HG03025 (cell line): ENCODE measurements around the gene CDKN2AIP.
"Not testable (repeated sequence)": the region's sequence is repeated elsewhere in the genome, so short reads cannot be mapped to it uniquely, and the experiment has no call there.

ENCODE experiments used
- ATAC-seq: cut with Tn5 transposase; IDR thresholded peaks from one replicate; pipeline ENCODE4 v1.9.1; 2021; ENCODE audit warnings: mild to moderate bottlenecking, moderate library complexity; ENCODE audit not compliant: unreplicated experiment, low FRiP score

Gene CDKN2AIP

GRCh38 chr4:183412821-183413220 lies 31.6 kb upstream of the CDKN2AIP start:
- no peak for ATAC-seq

- ATAC-seq, result no peak
Observed at GRCh38 chr4:183413234-183414200, 30.9 kb upstream of the CDKN2AIP start.

- no peak for ATAC-seq
Observed at GRCh38 chr4:183416879-183417755, 27.3 kb upstream of the CDKN2AIP start.

- ATAC-seq, result no peak
Observed at GRCh38 chr4:183422962-183423631, 21.3 kb upstream of the CDKN2AIP start.

GRCh38 chr4:183424109-183424744 lies 20.2 kb upstream of the CDKN2AIP start:
- ATAC-seq, result no peak

- no peak for ATAC-seq
Observed at GRCh38 chr4:183426507-183426906, 17.9 kb upstream of the CDKN2AIP start.

- ATAC-seq, result no peak
Observed at GRCh38 chr4:183429489-183429888, 14.9 kb upstream of the CDKN2AIP start.

GRCh38 chr4:183430317-183430993 lies 14.0 kb upstream of the CDKN2AIP start:
- no peak for ATAC-seq

- no peak for ATAC-seq
Observed at GRCh38 chr4:183430994-183431347, 13.5 kb upstream of the CDKN2AIP start.

GRCh38 chr4:183431614-183432013 lies 12.8 kb upstream of the CDKN2AIP start:
- ATAC-seq, result no peak

- ATAC-seq, result not testable (repeated sequence)
Observed at GRCh38 chr4:183433183-183433582, 11.3 kb upstream of the CDKN2AIP start.

- no peak for ATAC-seq
Observed at GRCh38 chr4:183434264-183434663, 10.2 kb upstream of the CDKN2AIP start.

GRCh38 chr4:183434666-183435190 lies 9.7 kb upstream of the CDKN2AIP start:
- ATAC-seq, result no peak

GRCh38 chr4:183435803-183436202 lies 8.6 kb upstream of the CDKN2AIP start:
- ATAC-seq, result no peak

GRCh38 chr4:183436417-183436816 lies 8.0 kb upstream of the CDKN2AIP start:
- no peak for ATAC-seq

GRCh38 chr4:183437452-183437851 lies 7.0 kb upstream of the CDKN2AIP start:
- no peak for ATAC-seq

GRCh38 chr4:183438458-183439113 lies 5.8 kb upstream of the CDKN2AIP start:
- ATAC-seq, result no peak

- ATAC-seq, result no peak
Observed at GRCh38 chr4:183441276-183441675, 3.2 kb upstream of the CDKN2AIP start.

- ATAC-seq, result no peak
Observed at GRCh38 chr4:183443655-183444213, 702 bp upstream of the CDKN2AIP start.
